ENCODE results near the gene JUN.

GRCh38 chr1:58762806-58763205 is 21.0 kb downstream of the JUN start:
- TF ChIP-seq, protein P1, sequence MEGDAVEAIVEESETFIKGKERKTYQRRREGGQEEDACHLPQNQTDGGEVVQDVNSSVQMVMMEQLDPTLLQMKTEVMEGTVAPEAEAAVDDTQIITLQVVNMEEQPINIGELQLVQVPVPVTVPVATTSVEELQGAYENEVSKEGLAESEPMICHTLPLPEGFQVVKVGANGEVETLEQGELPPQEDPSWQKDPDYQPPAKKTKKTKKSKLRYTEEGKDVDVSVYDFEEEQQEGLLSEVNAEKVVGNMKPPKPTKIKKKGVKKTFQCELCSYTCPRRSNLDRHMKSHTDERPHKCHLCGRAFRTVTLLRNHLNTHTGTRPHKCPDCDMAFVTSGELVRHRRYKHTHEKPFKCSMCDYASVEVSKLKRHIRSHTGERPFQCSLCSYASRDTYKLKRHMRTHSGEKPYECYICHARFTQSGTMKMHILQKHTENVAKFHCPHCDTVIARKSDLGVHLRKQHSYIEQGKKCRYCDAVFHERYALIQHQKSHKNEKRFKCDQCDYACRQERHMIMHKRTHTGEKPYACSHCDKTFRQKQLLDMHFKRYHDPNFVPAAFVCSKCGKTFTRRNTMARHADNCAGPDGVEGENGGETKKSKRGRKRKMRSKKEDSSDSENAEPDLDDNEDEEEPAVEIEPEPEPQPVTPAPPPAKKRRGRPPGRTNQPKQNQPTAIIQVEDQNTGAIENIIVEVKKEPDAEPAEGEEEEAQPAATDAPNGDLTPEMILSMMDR (IDR thresholded peaks at IDR 0.05): no peak
- TF ChIP-seq POLR2A (IDR thresholded peaks at IDR 0.05): no peak
